Left kidney (tissue), 2 donors: ENCODE measurements around the gene CBX2. TPM values are rescaled to one million over a fixed set of nuclear protein-coding genes. Genes with fewer than 3 reads are reported as not detected.

Source experiments
- DNase-seq: peaks from one replicate; pipeline ENCODE4 v3.0.0-alpha.2; 2013
- polyA plus RNA-seq: library from polyadenylated mRNA; unstranded; fragments of 120-200 nt; gene quantifications from one replicate; pipeline ENCODE4 v1.2.1, GENCODE V29; 2013; ENCODE audit not compliant: insufficient read length

The CBX2 gene
- polyA plus RNA-seq, 1 donor = 22.9 TPM

- peak; percentile 45 for DNase-seq
Observed at GRCh38 chr17:79798299-79799173, 20.6 kb downstream of the CBX2 start.

- peak; percentile 24 for DNase-seq
Observed at GRCh38 chr17:79799174-79799537, 21.2 kb downstream of the CBX2 start.

- no peak for DNase-seq
Observed at GRCh38 chr17:79799538-79800324, 21.8 kb downstream of the CBX2 start.

- peak; percentile 48 for DNase-seq
Observed at GRCh38 chr17:79800325-79801155, 22.6 kb downstream of the CBX2 start.

GRCh38 chr17:79801156-79802038 is 23.4 kb downstream of the CBX2 start:
- DNase-seq = peak; percentile 7

GRCh38 chr17:79802039-79802735 is 24.2 kb downstream of the CBX2 start:
- no peak for DNase-seq

GRCh38 chr17:79802736-79803420 is 24.9 kb downstream of the CBX2 start:
- DNase-seq = no peak

- no peak for DNase-seq
Observed at GRCh38 chr17:79803421-79803996, 25.6 kb downstream of the CBX2 start.

- DNase-seq = no peak
Observed at GRCh38 chr17:79803997-79804855, 26.3 kb downstream of the CBX2 start.

- no peak for DNase-seq
Observed at GRCh38 chr17:79804856-79805696, 27.1 kb downstream of the CBX2 start.

- no peak for DNase-seq
Observed at GRCh38 chr17:79806446-79806760, 28.5 kb downstream of the CBX2 start.

- no peak for DNase-seq
Observed at GRCh38 chr17:79806863-79807720, 29.1 kb downstream of the CBX2 start.

- DNase-seq = no peak
Observed at GRCh38 chr17:79808763-79809529, 31.0 kb downstream of the CBX2 start.

GRCh38 chr17:79809530-79810129 is 31.7 kb downstream of the CBX2 start:
- DNase-seq = no peak
